ENCODE data around the gene CCR7.

GRCh38 chr17:40522961-40523310 is 42.3 kb downstream of the CCR7 start:
- TF ChIP-seq YY2 (tag by site-specific recombination; IDR thresholded peaks at IDR 0.05) (no peak), CTCF (tag by site-specific recombination; IDR thresholded peaks at IDR 0.05) (no peak), REST (tag by site-specific recombination; IDR thresholded peaks at IDR 0.05) (no peak), GLIS2 (tag by site-specific recombination; IDR thresholded peaks at IDR 0.05) (no peak), AEBP2 (tag by site-specific recombination; IDR thresholded peaks at IDR 0.05; ENCODE audit: borderline replicate concordance) (no peak), ZNF292 (tag by site-specific recombination; IDR thresholded peaks at IDR 0.05; ENCODE audit: borderline replicate concordance, low read depth) (no peak), ZBTB11 (tag by site-specific recombination; conservative IDR thresholded peaks at IDR 0.05; ENCODE audit: low read depth) (no peak), ZNF610 (tag by site-specific recombination; IDR thresholded peaks at IDR 0.05; ENCODE audit: borderline replicate concordance) (no peak), MYNN (tag by site-specific recombination; IDR thresholded peaks at IDR 0.05; ENCODE audit: borderline replicate concordance) (no peak)

Data from HEK293 (cell line).